HuH-7.5 (cell line): ENCODE results near the gene GUCY2F.

Experiments used
- DNase-seq: peaks from one replicate; pipeline ENCODE4 v3.0.0; 2011; ENCODE audit warnings: low spot score

GUCY2F gene

DNA sequence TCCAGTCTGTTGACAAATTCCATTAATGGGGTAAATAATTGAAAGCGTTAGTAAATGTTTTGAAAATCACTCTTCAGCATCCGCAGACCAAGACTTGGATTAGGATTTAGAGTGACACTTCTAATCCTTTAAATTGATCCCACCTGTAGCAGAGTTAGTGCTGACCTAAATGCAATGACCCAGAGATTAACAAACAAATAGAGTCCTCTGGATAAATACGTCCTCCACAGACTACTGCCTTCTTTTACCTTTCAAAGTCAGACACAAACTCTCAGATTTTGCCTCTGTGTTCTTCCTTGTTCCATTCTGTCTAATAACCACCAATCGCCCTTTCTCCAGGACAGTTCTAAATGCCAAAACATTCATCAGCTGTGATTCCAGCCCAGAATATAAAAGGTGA is at the start of gene GUCY2F:
TSS of gene GUCY2F (minus strand) at position 101 of the 400 bp plus-strand sequence. CDS start 6,150 bp downstream, outside the sequence.
- no peak for DNase-seq

DNA sequence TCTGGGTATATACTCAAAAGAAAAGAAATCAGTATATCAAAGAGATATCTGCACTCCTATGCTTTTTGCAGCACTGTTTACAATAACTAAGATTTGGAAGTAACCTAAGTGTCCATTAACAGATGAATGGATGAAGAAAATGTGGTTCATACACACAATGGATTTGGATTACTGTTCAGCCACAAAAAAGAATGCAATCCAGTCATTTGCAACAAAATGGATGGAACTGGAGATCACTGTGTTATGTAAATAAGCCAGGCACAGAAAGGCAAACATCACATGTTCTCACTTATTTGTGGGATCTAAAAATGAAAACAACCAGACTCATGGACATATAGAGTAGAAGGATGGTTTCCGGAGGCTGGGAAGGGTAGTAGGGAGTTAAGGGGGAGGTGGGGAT is 37.1 kb upstream of the GUCY2F start:
- DNase-seq, result no peak

DNA sequence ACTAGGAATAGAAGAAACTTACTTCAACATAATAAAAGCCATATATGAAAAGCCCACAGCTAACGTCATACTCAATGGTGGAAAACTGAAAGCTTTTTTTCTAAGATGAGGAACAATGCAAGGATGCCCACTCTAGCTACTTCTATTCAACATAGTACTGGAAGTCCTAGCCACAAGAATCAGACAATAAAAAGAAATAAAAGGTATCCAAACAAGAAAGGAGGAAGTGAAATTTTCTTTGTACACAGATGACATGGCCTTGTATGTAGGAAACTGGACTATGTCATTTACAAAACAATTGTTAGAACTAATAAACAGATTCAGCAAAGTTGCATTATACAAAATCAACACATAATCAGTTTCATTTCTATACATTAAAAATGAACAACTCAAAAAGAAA is 29.2 kb upstream of the GUCY2F start:
- no peak for DNase-seq

DNA sequence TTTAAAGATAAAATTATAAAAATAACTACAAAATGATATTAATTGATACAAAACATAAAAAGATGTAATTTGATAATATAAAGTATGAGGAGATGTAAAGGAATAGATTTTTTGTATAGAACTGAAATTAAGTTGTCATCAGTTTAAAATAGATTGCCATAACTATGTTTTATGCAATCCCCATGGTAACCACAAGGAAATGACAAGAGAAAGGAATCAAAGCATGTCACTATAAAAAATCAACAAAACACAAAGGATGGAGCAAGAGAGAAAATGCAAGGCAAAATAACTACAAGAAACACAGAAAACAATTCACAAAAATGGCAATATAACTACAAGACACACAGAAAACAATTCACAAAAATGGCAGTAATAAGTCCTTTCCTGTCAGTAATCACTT is 27.0 kb upstream of the GUCY2F start:
- no peak for DNase-seq

DNA sequence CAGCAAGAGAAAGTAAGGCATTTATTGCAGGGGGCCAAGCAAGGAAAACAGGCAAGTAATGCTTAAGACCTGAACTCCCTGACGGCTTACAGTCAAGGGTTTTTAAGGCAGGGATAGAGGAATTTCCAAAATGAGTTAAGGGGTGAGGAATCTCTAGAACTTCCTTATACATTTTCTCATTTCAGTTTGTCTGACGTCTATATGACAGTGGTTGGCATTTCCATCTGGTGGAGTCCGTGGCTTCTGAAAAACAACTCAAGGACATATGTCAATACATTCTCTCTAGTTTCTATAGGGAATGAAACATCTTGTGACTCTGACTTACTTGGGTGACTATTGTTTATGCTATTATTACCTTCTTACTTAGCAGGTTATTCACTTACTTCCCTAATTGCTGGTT is 19.3 kb upstream of the GUCY2F start:
- DNase-seq, result no peak

DNA sequence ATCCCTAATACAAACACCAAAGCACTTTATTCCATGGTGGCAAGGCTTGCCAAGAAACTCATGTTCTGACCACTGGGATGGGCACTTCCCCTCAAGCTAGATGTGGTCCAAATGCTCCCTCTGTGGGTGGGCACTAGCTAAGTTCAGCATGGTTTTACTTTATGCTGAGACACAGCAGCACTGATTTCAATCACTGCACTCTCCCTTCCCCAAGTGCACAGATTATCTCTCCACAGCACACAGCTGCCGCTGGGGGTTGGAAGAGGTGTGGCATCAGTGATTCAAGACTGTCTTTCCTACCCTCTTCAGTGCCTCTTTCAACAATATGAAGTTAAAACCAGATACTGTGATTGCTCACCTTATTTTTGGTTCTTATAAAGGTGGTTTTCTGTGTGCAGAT is 16.5 kb upstream of the GUCY2F start:
- DNase-seq, result no peak

DNA sequence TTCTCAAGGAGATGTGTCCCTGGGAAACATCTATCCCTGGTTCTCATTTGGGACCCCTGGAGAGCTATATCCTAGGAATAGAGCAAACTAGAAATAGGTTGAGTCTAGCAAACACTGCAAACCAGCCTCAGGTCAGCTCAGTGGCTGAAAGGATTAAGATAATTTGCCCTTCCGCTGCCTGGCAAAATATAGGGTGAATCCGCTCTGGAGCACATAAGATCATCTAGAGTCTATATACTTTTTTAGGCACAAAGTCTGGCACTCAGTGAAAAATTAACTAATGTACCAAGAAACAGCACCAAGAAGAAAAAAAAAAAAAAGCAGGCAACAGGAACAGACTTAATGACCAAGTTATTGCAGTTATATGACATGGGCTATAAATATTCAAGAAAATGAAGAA is 7.3 kb upstream of the GUCY2F start:
- no peak for DNase-seq

DNA sequence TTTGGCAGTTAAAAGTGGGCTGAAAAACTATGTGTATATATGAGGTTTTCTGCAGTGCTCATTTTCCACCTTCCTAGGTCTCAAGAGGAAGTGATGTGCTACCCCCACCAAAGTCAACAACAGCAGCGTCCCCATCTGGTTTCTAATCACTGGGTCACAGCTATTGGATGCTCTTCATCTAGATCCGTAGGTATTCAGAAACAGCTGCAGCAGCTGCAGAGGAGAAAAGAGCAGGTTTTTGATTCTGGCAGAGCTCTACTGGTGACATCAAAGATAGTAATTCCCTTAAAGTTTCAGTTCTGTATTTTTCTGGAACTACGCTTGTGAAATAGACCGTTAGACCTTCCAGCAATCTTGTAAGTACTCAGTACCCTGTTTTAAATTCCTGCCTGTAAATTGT is 5.8 kb upstream of the GUCY2F start:
- DNase-seq, result no peak

DNA sequence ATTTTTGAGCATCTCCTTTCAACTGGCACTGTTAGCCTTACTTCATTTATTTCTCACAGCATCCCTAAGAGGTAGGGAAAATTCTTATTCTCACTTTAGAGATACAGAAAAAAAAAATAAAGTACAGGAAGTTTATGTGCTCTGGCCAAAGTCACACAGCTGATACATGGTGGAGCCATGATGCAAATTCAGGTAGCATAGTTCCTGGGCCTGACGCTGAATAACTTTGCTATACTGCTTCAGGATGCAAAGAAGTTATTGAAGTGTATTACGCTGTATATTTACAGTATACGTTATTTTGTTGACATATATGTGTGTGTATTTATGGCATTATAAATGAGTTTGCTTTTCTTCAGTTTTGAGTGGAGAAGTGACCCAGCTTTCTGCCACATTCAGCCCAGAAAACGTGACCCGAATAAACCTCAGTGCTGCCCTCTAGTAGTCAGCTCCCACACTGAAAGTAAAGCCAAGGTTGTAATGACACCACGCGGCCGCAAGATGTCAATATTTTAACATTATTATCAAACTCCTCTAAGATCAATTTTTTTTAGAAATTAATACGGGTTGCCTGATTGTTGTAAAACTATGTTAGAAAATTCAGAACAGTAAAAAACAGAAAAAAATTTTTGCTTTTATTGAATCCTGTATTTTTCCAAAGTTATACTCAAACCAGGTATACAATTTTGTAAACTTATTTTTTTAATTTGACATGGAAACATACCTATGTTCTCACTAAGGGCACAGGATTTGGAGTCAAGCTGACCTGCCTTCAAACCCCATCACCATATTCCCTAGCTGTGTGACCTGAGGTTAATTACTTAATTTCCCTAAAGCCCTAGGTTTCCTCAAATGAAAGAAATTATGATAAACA is 3.8 kb upstream of the GUCY2F start:
- no peak for DNase-seq

DNA sequence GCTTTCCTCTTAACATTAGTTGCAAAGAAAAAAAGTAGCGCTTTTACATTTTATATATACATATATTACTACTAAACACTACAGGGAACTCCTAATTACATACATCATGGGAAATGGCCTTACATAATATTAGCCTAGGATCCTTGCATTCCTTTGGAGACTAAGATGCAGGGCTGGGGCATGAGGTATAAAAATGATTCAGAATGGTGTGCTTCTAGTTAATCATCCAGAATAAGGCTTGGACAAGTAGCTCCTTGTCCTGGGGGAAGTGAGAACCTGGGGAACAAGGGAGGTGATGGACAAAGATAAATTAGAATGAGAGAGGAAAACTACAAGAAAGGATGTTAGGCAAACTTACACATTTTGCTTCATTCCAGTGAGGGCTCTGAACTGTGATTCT is 3.0 kb upstream of the GUCY2F start:
- no peak for DNase-seq

DNA sequence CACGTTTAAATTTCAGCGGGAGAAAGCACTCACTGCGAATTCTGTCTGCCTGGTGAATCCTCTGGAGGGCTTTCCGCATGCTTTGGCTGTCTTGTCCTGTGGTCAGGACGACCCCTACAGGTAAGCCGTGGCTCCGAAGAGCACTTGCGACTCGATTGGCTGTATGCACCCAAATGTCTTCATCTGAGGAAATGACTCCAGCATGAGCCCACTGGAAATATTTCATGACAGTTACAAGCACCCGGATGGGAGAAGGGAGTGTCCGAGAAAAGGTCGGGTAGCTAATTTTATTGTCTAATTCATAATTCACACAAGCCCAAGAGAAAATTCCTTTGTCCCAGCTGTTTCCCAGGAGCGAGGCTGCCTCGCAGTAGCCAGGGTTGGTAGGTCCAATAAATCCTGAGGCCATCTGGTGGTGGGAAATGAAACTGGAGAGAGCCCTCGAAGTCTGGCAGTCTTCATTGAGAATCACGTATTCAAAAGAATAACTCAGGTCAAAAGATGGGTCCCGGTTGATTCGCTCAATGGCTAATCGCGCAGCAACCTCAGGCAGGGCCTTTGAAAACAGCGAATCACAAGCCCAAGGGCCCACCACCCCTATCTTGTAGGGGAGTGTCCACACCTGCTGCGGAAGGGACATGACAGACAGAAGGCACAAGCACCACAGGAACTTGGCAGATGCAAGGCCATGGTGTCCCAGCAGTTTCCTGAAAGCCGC is 6.6 kb downstream of the GUCY2F start:
- DNase-seq, result peak; percentile 7

DNA sequence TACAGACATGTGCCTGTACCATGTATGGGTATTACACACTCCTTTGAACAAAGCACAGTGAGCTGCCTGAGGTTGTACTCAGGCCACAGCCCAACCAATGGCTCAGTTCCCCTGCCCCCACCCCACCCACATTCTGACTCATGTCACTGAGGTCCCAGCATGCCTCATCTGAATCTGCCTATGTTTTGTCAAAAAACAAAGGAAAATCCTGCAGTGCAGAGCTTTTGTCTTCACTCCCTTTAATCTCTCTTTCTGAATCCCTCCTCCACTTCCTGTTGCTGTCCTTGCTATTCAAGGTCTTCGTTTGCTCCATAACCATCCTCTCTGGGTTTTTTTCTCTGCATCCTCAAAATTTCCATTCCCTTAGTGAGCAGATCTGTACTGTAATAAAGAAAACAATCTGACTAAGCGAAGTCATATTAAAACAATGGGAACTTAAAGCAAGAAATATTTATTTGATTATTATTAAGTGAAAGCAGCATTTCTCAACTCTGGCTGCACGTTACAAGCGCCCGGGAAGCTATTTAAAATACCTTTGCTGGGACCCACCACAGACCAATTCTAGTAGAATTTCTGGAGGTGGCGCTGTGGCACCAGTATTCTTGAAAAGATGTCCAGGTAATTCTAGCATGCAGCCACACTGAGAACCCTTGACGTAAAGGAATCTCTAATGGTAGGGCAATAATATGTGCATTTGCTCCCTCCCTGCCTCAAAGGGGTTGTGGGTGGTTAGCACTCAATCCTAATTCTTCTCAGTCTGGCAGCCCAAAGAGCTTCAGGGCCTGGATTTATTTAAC is 8.7 kb downstream of the GUCY2F start:
- DNase-seq, result no peak

DNA sequence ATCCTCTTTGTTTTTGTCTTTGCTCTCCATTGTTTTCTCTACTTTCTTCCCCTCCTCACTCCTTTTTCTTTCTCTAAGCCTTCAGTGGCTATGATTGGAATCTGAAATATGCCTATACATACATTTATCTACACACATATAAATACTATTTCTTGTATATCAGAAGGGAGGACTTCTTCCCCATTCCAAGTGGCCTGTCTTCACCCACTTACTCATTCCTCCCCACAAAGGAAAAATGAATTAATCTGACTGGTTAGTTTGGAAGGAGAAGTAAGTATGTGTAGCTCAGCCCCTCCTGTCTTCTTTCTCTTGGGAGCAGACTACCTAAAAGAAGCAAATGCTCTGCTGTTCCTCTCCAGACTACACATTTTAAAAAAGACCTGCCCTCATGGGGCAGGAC is 17.7 kb downstream of the GUCY2F start:
- no peak for DNase-seq

DNA sequence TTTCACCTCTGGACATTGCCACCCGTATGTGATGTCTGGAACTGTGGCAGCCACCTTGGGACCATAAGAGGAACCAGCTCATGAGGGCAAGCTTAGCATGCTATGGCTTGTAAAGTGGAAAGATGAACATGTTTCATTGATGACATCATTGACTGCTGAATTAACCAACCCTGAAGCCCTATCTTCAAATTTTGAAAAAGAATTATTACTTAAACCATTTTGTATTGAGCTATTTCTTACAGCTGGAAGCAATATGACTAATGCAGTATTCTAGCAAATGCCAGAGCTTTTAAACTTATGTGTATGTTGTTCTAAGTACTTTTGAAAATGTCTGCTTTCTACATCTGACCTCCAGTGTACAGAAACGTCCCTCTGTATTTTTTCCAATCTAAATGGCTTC is 18.1 kb downstream of the GUCY2F start:
- no peak for DNase-seq

DNA sequence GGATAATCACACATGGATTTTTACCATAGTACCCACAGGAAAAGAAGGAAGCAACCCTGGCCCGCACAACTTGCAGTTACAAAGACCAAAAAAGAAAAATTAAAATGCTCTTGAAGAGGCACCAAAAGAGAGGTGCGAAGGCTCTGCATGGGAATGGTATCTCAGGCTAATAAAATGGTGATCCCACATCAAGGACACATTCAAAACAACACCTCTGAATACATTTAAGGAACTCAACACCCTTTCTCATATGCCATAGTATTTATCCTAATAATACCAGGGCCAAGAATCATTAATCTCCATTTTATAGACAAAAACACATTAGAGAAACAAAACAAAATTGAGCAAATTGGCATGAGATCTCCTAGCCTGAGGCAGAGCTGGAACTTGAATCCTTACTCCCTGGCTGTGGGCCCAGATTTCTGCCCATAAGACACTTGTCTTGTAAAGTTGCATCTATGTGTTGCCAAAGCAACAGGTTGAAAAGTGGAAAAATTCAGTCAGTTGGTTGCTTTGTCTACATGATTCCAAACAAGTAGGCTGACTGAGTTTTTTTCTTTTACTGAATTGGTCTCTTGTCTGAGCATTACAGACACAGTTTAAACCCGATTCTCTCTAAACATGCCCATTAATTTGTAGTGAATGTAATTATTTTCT is 33.5 kb downstream of the GUCY2F start:
- no peak for DNase-seq

DNA sequence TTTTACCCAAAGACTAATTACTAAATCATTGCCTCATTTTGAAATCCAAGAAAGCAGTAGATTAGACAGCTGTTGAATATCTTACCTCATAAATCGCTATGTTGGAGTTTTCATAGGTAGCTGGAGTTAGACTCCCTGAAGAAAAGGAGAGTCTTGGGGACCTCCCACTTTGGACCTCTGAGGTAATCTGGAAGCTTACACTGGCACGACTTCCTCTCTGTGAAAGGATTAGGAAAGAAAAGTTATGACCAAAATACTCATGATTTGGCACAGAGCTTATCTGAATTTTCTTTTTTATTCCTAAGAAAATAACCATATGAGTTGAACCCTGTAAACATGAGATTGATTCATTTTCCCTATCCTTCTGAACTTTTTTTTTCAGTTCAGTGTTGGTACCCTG is 40.6 kb downstream of the GUCY2F start:
- no peak for DNase-seq

DNA sequence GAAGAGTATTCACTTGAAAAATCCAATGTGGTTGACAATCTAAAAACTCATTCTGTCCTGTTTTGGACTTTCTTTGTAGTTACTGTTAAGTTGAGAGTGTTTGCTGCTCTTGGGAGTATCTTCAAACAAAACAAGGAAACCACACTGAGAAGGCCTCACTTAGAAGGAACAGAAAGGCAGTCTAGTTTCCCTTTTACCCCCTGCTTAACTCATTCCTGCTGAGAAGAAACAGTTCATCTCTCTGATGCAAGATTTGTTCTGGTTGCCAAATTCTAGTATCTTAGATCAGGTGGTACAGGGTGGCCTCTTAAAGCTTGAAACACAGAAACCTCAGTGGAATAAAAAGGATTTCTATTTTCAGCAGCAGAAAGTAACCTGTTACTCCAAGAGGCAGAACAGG is 41.4 kb downstream of the GUCY2F start:
- no peak for DNase-seq

DNA sequence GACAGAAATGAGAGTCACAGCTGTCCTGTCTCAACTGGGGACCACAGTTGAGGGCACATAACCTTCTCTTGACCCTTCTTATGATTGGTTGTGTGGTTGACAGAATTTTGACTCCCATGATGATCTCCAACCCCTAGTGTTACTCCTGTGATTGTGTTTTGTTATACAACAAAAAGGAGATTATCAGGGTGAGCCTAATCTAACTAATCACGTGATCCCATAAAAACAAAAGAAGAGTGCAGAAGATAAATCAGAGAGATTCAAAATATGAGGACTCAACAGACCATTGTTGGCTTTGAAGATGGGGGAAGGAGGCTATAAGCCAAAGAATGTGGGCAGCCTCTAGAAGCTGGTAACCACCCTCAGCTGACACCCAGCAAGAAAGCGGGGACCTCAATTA is 72.7 kb downstream of the GUCY2F start:
- no peak for DNase-seq

DNA sequence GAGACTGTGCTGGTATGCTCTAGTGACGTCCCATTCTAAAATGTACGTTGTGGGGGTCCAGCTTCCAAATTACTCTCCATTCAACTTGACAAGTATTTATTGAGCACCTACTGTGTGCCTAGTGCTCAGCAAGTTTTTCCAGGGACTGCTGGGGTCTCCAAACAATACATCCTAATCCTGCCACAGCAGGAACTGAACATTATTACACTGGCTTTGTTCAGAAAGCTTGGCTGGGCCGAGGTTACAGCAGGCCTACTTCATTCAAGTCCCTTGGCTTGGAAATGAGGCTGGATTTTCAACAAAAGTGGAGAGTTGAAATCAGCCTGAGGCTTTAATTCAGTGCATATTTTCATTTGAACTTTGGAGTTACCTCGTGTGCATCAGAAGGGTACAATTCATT is 78.0 kb downstream of the GUCY2F start:
- DNase-seq, result no peak

DNA sequence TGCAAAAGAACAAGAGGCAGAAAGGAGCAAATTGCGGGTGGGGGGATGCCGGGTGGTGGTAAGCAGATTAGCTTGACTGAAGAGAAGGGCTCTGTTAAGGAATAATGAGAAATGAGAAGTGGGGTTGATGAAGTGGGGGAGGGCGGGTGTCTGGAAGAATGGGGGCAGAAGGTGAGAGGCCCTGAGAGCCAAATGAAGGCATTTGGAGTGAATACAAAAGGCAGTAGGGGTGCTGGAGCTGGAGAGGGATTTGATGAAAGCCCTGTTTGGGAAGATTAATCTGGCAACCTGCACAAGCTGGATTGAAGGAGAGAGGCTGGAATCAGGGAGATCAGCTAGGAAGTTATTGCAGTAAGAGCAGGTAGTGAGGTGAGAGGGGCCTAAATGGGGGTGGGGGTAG is 82.1 kb downstream of the GUCY2F start:
- DNase-seq, result no peak

DNA sequence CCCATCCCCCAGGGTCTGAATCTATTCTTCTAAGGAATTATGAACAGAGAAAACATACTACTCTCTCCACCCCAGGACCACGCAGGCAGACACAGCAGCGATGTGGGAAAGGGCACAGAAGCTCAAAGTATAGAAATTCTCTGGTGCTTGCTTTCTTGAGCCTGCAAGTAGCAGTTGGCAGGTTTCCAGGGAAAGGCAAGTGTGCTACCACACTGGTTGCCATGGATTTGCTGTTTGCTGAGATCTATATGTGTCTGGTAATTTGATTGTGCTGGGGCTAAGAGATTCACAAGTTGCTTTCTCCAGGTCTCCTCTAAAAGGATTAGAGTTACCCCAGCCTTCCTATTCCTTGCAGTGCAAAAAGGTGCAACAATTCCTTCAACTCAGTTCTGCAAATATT is 83.1 kb downstream of the GUCY2F start:
- DNase-seq, result no peak

DNA sequence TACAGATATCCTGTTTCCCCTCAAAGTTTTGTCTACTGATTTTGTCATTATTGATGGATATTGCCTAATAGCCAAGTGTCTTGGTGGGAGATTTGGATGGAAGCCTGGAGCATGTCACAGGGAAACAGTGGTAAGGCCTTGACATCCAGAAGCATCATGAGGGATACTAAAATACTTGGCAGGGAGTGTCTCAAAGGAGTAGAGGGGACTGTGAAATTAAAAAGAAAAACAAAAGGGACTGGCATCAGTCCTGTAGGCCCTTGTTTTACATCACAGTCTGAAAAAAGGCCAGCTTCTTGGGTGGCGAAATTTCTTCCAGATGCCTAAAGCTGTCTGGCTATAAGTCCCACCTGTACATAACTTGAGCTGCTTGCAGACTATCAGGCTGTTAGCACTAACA is 83.8 kb downstream of the GUCY2F start:
- no peak for DNase-seq
